ENCODE data around the gene MESP1. TPM values are rescaled to one million over a fixed set of nuclear protein-coding genes. Genes with fewer than 3 reads are reported as not detected.

The MESP1 gene
- polyA plus RNA-seq, 1 donor = 1.3 TPM

DNA sequence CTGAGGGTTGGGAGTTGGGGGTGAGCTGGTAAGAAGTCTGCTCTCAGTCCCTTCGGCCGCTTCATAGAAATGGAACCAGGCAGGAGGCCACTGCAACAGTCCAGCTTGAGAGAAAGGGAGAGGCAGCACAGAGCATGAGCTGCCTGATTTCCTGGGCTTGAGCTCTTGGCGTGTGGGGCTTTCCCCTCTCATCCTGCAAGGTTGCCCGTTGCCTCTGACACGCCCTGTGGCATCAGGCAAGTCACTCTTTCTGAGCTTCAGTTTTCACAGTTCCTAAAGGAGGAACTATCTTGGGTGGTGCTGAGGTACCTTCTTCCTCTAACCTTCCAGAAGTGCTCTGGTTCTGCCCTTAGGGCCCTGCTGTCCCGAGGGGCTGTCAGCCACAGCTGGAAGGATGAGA is 30.0 kb upstream of the MESP1 start:
- DNase-seq = no peak

DNA sequence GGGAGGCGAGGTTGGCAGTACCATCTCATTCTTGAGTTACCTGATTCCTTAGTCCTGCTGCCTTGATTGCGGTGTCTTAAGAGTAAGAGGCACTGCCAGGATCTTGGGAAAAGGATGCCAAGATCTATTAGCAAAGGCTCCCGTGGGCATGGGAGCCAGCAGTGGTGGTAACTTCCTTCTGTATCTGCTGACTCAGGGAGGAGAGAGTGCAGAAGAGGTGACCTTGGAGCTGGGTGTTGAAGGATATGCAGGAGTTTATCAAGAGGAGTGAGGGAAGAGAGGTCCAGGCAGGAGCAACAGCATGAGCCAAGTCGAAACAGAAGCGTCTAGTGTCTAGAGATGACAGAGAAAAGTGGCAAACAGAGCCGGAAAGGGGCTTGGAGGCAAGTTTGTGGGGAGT is 29.6 kb upstream of the MESP1 start:
- DNase-seq = no peak

DNA sequence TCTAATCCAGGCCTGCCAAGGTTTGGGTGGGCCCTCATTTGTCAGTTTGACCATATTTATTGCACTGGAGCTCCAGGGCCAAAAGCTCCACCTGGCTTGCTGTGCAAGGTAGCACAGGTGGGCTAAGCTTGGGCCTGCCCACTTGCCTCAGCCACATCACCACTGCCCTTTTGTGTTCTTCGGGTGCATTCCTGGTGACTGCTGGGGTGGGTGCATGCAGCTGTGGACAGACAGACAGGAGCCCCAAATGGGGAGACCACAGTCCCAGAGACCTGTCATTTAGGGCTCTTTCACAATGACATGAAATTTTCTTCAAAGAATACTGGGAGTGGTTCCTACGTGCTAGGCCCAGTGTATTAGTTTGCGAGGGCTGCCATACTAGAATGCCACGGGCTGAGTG is 27.8 kb upstream of the MESP1 start:
- DNase-seq = no peak

DNA sequence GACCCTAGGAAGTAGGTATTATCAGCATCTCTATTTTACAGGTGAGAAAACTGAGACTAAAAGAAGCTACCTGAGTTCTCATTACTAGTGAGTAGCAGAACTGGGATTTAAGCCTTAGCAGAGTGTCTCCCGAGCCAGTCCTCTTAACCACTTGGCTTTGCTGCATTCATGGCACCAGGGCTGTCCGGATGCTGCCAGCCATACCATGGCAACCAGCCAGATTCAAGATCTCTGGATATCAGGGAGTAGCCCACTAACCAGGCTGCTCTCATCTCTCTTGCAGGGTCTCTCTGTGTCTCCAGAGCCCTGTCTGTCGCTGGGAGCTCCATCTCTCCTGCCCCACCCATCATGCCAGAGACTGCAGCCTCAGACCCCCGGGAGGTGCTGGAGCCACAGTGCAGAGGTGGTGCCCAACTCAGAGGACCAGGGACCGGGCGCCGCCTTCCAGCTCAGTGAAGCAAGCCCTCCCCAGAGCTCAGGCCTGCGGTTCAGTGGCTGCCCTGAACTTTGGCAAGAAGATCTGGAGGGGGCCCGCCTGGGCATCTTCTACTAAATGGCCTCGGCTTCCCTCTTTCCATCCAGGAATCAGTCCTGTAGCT is 26.8 kb upstream of the MESP1 start:
- DNase-seq = no peak

DNA sequence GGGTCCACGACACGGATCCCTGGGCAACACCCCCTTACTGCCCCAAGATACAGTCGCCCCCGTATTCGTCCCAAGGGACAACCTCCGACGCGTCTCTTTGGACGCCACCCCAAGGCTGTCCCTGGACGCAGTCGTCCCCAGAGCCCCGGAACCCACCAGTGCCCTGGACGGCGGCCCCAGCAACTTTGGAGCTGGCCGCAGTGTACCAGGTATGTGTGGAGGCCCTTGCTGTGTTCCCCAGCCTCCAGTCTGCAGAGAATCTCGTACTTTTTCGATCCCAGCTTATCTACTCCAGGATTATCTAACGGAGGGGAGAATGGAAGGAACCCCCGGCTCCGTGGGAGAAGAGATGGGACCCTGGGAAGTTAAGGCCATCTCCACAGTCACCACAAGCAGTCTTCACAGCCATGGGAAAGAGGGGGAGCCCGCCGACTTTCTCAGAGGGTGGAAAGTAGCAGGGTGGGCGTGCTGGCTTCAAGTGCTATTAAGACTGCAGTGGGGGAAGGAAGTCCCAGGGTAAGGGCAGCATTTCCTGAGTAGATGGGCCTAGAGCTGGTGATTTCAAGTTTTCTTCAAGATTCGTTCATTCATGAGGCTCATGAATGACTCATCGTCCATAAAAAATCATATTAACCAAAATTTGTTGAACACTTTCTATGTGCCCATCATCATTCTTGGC is 26.2 kb upstream of the MESP1 start:
- no peak for DNase-seq

DNA sequence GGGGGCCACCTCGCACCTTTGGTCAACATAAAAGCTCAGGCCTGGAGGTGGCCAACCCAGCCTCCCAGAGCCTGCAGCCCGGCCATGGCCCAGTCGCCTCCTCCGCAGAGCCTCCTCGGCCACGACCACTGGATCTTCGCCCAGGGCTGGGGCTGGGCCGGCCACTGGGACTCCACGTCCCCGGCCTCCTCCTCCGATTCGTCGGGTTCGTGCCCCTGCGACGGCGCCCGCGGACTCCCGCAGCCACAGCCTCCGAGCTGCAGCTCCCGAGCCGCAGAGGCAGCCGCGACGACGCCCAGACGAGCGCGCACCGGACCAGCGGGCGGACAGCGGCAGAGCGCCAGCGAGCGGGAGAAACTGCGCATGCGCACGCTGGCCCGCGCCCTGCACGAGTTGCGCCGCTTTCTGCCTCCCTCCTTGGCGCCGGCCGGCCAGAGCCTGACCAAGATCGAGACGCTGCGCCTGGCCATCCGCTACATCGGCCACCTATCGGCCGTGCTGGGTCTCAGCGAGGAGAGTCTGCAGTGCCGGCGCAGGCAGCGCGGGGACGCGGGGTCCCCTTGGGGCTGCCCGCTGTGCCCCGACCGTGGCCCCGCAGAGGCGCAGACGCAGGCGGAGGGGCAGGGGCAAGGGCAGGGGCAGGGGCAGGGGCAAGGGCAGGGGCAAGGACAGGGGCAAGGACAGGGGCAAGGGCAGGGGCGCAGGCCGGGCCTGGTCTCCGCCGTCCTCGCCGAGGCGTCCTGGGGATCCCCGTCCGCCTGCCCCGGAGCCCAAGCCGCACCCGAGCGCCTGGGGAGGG is 25.4 kb upstream of the MESP1 start, which contains the start of gene MESP2:
Gene MESP2 (plus strand): TSS at position 59 of the 799 bp plus-strand sequence. CDS start 26 bp downstream, at position 85.
- peak; percentile 91 for DNase-seq

DNA sequence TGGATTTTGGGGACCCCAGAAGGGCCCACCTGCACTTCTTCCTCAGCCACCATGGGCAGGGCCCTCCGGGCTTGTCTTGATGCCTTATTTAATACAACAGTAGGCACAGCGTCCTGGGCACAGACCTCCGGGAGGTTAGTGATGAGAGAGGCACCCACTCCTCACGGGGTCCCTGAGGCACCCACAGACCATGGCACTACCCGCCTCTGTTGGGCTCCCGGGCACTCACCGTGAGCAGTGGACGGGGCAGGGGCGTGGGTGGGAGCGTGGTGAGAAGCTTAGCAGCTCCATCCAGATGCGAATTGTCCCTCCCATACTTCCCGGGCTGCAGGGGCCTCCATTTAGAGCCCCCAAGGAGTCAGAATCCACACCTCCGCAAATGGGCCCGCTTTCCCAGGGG is 24.8 kb upstream of the MESP1 start:
- DNase-seq = no peak

DNA sequence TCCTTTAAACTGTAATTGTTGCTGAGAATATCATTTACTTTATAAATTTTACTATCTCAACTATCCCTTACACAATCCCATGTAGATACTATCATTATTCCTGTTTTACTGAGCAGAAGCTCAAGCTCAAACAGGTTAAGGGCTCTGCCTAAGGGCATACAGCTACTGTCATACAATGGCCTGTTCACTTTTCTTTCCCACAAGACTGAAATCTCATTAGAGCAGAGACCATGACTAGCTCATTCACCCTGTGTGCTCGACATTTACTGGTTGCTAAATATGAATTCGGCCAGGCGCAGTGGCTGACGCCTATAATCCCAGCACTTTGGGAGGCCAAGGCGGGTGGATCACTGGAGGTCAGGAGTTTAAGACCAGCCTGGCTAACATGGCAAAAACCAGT is 23.4 kb upstream of the MESP1 start:
- DNase-seq = no peak

DNA sequence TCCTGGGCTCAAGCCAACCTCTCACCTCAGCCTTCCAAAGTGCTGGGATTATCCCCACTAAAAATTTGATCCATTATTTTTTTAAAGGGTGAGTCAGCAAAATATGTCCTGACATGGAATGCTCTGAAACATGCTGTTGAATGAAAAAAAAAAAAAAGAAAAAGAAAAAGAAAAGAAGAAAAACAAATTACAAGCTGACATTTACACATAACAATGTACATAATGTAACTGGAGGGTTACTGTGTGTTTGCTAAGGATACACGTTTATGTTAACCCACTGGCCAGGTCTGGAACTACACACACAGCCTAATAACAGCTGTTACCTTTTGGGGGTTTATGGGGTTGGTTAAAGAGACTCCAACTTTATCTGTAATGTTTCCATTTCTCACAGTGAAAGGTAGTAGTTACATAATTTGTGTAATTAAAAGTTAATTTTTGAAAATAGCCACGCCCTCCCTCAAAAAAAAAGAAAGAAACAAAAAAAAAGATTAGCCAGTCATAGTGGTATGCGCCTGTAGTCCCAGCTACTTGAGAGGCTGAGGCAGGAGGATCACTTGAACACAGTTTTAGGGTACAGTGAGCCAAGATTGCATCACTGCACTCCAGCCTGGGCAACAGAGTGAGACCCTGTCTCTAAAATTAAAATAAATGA is 22.0 kb upstream of the MESP1 start:
- DNase-seq = no peak

DNA sequence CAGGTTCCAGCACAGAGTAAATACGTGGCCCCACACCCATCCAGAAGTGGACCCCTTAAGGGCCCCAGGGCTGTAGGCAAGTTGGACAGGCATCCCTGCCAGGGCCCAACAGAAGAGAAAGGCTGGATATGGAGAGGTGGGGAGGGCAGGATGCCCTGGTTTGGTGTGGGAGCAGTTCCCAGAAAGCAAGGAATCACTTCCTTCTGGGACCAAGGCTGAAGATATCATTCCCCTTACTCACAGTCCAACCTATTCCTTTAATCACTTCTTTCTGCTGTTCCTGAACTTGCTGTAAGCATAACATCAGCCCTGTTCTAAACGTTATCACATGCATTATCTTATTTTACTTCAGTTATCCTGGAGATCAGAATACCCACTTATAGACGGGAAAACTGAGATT is 19.0 kb upstream of the MESP1 start:
- no peak for DNase-seq

DNA sequence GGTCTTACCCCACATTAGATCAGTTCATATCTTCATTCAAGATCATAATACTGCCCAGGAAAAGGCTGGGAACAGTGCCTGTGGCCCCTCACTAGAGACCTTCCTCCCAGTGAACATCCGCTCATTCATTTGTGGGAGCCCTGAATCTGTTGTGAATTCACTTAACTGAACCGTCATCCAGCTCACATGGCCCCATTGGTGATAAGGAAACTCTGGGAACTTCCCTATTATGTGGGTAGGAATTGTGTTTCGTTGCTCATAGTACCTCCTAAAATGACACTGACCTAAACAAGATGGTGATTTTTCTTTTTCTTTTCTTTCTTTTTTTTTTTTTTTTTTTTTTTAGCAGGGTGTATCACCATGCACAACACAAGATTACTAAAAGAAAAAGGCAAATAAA is 18.3 kb upstream of the MESP1 start:
- DNase-seq = no peak

DNA sequence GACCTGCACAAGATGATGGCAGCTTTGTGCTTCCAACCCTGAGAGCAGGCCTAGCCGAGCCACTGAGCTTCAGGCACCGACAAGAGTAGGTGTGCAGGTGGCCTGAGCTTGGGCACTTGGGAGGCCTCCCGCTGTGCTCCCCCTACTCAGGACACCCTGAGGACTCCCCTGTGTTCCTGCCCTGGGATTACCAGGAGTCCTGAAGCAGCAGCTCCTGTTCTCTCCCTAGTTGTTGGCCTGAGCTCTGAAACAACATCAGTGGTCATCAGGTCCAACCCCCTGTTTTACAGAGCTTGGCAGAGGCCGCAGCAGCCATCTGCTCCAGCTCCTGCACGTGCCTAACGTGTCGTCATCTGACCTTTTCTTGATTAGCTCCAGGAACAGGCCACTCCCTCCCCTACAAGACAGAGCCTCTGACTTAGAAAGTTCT is 17.0 kb upstream of the MESP1 start:
- peak; percentile 60 for DNase-seq

DNA sequence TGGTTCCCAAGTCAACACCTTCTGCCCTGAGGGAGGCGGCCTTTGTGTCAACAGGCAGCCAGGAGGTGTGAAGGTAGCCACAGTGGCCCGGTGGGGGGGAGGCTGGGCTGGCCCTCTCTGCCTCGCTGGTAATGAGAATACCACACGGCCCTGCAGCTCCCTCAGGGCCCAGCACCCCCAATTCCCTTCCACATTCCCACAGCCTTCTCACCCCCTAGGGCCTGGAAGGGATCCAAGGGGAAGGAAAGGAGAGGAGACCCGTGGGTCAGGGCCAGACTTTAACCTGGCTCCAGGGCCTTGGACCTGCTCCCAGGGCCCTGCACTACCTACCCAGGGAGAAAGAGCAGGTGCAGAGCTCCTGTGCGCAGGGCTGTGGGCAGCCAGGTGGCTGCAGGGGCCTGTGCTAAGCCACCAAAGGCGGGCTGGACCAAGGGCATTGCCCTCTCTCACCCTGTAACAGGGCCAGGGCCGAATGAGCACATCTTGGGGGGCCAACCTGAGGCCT is 16.4 kb upstream of the MESP1 start:
- DNase-seq = no peak

DNA sequence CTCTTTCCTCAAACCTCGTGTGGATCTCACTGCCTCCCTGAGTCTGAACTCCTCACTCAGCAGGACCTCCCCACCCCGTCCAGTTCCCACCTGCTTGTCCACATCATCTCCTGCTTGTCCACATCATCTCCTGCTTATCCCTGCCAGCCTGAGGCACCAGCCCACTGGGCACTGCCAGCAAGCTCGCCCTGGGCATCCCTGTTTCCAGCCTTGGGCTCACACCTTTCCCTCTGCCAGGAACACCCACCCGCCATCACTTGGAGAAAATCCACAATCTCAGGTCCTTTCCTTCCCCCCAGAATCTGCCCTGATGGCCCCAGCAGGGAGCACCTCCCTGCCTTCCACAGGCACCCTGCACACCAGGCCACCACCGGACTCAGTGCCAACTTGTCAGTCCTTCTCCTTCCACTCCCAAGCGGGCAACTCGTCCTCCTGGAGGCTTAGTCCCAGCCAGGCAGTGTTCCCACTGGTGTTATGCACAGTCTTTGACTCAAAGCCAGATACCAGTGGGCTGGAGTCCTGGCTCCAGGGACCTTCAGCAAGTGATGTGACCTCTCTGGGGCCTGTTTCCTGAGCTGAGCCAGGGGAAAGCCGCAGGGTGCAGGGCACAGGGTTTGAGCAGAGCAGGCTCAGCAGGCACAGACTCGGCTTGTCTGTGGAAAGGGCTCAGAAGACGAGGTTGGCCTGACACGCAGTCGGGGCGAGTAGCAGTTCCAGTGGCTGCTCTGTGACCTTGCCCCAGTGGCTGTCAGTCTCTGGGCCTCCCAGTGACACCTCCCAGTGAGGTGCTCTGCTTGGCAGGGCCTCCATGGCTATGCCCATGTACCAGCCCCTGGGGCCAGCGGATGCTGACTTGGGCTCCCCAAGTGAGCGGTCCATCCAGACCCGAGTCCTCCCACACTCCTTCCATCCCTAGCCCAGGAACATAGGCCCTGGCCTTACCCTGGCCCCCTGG is 15.6 kb upstream of the MESP1 start:
- no peak for DNase-seq

DNA sequence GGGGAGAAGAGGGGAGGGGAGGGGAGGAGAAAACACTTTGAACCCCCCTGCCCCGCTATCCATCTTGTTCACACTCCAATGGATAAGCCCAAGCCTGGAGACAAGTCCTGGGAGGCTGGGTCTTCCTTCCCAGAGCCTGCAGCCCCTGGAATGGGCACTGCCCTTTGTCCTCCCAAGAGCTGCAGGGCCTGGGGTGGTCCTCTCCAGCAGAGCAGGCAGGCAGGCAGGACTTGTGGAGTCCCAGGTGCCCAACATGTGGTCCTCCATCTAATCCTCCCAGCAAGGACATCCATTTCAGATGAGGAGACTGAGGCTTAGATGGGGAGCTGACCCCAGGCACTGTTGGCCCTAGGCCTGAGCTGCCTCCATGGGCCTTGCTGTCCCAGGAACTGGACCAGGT is 14.6 kb upstream of the MESP1 start:
- no peak for DNase-seq

DNA sequence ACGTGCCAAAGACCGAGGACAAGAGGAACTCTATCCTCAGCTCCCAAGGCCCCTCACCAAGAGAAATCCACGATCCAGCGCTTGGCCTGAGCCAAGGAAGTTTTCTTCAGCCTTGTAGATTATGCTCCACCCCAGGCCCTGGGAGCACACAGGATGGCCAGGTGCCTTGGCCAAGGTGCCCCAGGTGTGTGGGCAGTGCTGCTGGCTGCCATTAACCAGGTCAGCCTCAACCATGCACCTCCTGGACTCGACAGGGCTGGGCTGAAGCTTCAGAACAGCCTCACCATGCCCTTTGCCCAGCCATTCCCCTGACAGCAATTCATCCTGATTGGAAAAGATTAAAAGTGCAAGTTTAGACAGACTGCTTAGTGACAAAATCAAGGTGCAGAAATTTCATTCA is 10.9 kb upstream of the MESP1 start:
- DNase-seq = no peak

DNA sequence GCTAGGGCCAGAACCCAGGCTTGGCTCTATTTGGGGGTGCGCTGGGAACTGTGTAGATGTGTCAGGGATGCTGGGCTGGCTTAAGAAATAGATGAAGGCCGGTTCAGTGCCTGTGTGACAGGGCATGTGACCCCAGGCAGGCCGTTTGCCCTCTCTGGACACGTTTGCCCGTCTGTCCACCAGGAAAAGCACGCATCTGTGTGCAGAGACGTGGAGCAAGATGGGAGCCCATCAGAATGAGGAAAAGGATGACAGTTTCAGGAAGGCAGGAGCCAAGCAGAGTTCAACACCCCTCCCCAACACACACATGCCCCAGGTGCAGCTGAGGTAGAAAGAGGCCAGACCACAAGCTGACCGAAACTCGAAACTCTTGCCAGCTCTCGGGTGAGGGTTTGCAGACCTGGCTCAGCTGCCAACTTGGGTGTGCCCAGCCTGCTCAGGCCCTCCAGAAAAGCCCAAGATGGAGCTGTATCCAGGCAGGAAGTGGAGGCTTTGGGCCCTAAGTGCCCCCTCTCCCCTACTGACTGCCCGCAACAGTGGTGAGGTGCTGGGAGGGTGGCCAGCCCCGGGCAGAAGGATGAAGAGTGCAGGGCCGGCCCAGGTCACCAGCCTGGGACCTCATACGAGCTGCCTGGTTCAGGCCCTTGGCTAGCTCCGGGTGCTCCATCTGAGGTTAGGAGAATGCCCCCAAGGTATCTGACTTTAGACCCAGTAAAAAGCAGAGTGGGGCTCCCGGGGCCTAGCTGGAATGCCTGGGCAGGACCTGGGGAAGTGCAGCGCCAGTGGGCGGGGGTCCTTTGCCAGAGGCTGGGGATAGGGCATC is 10.2 kb upstream of the MESP1 start:
- DNase-seq = no peak

DNA sequence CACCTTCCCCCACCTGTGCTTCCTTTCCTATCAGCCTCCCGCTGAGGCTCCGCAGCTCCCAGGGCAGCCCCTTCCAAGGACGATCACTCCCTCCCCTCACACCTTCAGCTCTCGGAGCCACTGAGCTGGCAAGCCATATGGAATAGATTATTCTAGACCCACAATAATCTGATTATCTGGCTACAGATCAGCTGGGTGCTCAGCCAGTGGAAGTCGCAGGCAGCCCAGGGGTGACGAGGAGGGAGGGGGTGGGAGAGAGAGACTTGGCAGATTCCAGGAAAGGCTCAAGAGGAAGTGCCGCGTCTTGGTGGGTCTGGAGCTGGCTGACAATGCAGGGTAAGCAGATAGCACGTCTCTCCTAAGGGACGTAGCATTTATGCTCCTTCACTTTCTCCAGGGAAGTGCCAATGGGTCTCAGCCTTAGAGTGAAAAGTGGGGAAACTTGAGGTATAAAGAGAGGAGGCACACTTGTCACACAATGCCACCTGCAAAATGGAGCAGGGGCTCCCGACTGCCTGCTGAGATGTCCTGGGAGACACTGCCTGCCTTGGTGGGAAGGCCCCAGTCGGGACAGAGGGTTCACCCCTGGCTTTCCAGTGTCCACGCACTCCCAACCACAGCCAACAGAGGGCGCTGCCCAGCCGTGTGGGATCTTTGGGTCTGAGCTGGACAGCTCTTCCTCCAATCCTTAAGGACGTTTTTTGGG is 9.4 kb upstream of the MESP1 start:
- peak; percentile 56 for DNase-seq

DNA sequence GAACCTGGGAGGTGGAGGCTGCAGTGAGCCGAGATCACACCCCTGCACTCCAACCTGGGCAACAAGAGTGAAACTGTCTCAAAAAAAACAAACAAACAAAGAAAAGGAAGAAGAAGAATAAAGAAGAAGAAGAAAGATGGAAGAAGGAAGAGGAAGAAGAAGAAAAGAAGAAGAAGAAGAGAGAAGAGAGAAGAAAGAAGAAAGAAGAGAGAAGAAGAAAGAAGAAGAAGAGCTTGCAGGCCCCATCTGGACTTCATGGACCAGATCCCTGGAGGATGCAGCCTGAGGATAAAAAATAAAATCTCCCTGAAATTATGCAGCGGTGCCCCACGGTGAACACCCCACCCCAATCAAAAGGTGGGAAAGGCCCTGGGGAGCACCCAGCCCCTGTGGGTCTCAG is 8.8 kb upstream of the MESP1 start:
- DNase-seq = no peak

DNA sequence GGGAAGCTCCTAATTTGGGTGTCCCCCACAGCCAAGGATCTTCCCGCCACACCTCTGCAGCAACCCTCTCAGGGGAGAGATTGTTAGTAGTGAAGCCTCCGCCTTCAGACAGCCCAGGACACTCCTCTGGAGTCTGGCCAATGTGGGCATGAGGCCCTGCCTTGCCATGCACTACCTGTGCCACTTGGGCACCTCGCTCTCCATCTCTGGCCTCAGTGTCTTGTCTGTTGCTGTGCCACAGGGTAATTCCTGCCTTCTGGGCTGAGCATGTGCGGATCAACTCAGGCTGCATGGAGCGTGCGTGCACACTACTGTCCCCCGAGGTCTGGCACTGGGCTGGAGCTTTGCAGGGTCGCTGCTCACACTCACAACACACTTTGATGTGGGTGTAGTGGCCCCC is 7.9 kb upstream of the MESP1 start:
- DNase-seq = no peak
